ENCODE data around the gene ATP5F1C. TPM values are rescaled to one million over a fixed set of nuclear protein-coding genes. Genes with fewer than 3 reads are reported as not detected.
"Not testable (repeated sequence)": the region's sequence is repeated elsewhere in the genome, so short reads cannot be mapped to it uniquely, and the experiment has no call there.

ATP5F1C gene
- total RNA-seq, 2 experiments from 2014 or later: 281 to 295 TPM

GRCh38 chr10:7773845-7774801 is 13.9 kb upstream of the ATP5F1C start:
- ChIA-PET CTCF (no interaction called here), POLR2A (no interaction called here)
- Mint-ChIP-seq H3K36me3 (peaks cover 40% of the 10 kb centered on the region), H3K4me3 (no peak overlapping the region), H3K4me1 (ENCODE audit: low read depth) (no peaks in the 10 kb centered on the region), H3K9me3 (no peaks in the 10 kb centered on the region), H3K27me3 (no peaks in the 10 kb centered on the region), H3K27ac (no peak overlapping the region)
- intact Hi-C loops (cut with micrococcal nuclease): no loop called here
- DNase-seq: no peak

DNA sequence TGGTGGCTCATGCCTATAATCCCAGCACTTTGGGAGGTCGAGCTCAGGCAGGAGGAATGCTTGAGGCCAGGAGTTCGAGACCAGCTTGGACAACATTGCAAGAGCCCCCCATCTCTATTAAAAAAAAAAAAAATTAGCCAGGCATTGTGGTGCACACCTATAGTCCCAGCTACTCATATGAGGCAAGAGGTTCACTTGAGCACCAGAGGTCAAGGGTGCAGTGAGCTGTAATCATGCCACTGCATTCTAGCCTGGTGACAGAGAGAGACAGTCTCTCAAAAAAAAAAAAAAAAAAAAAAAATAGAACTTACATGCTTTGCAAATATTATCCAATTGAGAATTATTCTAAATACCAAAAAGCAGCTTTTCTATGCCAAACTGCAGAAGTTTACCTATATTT is 11.2 kb upstream of the ATP5F1C start:
- intact Hi-C loops (cut with micrococcal nuclease): no loop called here
- peaks cover 4% of the 10 kb centered on the region for H3K4me1 Mint-ChIP-seq (ENCODE audit: low read depth)
- no peaks in the 10 kb centered on the region for H3K27me3 Mint-ChIP-seq
- H3K4me3 Mint-ChIP-seq: no peak overlapping the region
- H3K27ac Mint-ChIP-seq: no peak overlapping the region
- ChIA-PET CTCF (no interaction called here), POLR2A (interaction anchor here (0.6 kb wide), 1 partner anchor 23 kb away, joined by 5 read pairs; no protein-coding TSS in a partner anchor)
- H3K9me3 Mint-ChIP-seq: no peaks in the 10 kb centered on the region
- peaks cover 49% of the 10 kb centered on the region for H3K36me3 Mint-ChIP-seq
- DNase-seq: no peak

DNA sequence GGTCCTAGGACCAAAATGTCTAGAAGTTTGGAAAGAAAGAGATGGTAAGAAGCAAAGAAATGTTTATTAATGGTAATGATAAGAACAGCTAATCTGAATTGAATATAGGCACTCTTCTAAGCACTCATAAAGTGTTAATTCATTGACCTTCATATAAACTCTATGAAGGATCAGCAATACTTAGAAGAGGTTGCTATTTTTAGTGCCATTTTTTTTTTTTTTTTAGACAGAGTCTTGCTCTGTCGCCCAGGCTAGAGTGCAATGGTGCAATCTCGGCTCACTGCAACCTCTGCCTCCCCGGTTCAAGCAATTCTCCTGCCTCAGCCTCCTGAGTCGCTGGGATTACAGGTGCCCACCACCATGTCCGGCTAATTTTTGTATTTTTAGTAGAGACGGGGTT is 5.8 kb upstream of the ATP5F1C start:
- peaks cover 17% of the 10 kb centered on the region for H3K4me1 Mint-ChIP-seq (ENCODE audit: low read depth)
- peaks cover 28% of the 10 kb centered on the region for H3K36me3 Mint-ChIP-seq
- H3K27ac Mint-ChIP-seq; POLR2A ChIA-PET; H3K9me3 Mint-ChIP-seq; H3K27me3 Mint-ChIP-seq; DNase-seq; CTCF ChIA-PET; intact Hi-C loops (cut with micrococcal nuclease); H3K4me3 Mint-ChIP-seq: not testable (repeated sequence)

GRCh38 chr10:7786430-7786829 is 1.5 kb upstream of the ATP5F1C start:
- Mint-ChIP-seq H3K27me3 (no peaks in the 10 kb centered on the region), H3K27ac (no peak overlapping the region), H3K36me3 (peaks cover 12% of the 10 kb centered on the region), H3K4me3 (no peak overlapping the region), H3K4me1 (ENCODE audit: low read depth) (peaks cover 33% of the 10 kb centered on the region), H3K9me3 (no peaks in the 10 kb centered on the region)
- intact Hi-C loops (cut with micrococcal nuclease): no loop called here
- no peak for DNase-seq
- ChIA-PET CTCF (interaction anchor here (0.6 kb wide), 1 partner anchor 66 kb away, joined by 3 read pairs; no protein-coding TSS in a partner anchor), POLR2A (interaction anchor here (0.6 kb wide), 2 partner anchors 81 to 1471 kb away, joined by 3 read pairs; no protein-coding TSS in a partner anchor)

- peak; percentile 43 for DNase-seq
- no peak overlapping the region for H3K4me3 Mint-ChIP-seq
Measured at GRCh38 chr10:7787150-7787856, 674 bp upstream of the ATP5F1C start.

DNA sequence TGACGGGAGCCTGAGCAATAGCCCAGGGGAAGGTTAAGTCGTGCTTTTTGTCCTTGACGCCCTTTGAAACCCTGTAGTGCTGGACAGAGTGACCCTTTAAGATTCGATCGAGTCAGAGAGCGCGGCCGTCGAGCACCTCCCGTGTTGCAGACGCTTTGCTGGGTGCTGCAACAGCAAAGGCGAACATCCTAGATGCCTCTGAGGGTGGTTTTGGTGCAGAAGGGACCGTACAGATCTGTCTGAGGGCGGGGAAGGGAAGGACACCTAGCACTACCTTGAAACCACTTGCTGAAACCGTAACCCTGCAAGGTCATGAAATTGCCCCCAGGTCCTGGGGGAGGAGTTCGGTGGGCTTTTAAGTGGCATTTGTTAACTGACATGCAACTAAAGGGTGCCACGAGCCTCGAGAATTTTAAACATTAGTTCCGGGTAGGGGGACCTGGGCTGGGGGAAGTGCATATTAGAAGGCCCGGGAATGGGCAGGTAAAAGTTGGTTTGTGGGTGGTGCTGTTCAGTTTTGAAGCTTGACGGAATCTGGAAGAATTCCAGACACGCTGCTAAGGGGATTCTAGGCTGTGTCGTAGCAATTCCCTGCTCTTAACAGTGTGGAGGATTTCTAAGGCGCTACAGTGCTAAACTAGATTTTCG is 786 bp downstream of the ATP5F1C start:
- Mint-ChIP-seq H3K27me3 (no peaks in the 10 kb centered on the region), H3K36me3 (peaks cover 24% of the 10 kb centered on the region), H3K4me3 (no peak overlapping the region), H3K4me1 (ENCODE audit: low read depth) (peaks cover 48% of the 10 kb centered on the region), H3K27ac (no peak overlapping the region), H3K9me3 (no peaks in the 10 kb centered on the region)
- ChIA-PET POLR2A (interaction anchor here (0.8 to 1.7 kb wide), 5 partner anchors 27 to 349 kb away, joined by 3 to 29 read pairs (median 4); partner anchors contain the start of gene TAF3), CTCF (interaction anchor here (1.0 to 1.2 kb wide), 4 partner anchors 29 to 263 kb away, joined by 3 to 4 read pairs (median 3); partner anchors contain the start of gene TAF3)
- no peak for DNase-seq
- intact Hi-C loops (cut with micrococcal nuclease): loop anchor here (1.0 kb wide), 1 partner anchor 30 kb away; the partner anchor contains the start of gene TAF3

More at GRCh38 chr10:7787150-7787856, 674 bp upstream of the ATP5F1C start:
- CTCF ChIA-PET: interaction anchor here (0.6 to 1.2 kb wide), 3 partner anchors 10 to 262 kb away, joined by 3 to 4 read pairs (median 3); partner anchors contain the start of gene TAF3
- intact Hi-C loops (cut with micrococcal nuclease): no loop called here
- POLR2A ChIA-PET: interaction anchor here (0.5 to 1.7 kb wide), 4 partner anchors 28 to 350 kb away, joined by 3 to 29 read pairs (median 4); partner anchors contain the start of gene TAF3
- H3K27me3 Mint-ChIP-seq: no peaks in the 10 kb centered on the region
- H3K4me1 Mint-ChIP-seq (ENCODE audit: low read depth): peaks cover 42% of the 10 kb centered on the region
- H3K27ac Mint-ChIP-seq: no peak overlapping the region
- no peaks in the 10 kb centered on the region for H3K9me3 Mint-ChIP-seq
- peaks cover 20% of the 10 kb centered on the region for H3K36me3 Mint-ChIP-seq

DNA sequence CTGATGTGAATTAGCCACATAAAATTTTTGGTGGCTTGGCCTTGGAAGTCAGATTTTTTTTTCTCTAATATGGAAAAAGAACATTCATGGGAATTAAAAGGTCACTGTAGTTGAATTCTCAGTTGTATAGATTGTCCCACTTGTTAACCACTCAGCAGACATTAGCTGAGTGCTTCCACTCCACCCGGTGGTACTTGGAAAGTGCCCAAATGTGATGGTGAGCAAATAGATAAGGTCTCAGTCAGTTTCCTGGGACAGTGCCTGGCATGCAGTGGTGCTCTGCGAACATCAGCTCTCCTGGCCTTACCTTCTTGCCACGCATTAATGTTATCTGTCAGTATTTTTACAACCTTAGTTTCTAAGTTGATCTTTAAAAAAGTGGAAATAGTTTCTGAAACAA is 1.4 kb downstream of the ATP5F1C start:
- Mint-ChIP-seq H3K9me3 (no peaks in the 10 kb centered on the region), H3K36me3 (peaks cover 24% of the 10 kb centered on the region), H3K4me1 (ENCODE audit: low read depth) (peaks cover 54% of the 10 kb centered on the region), H3K27me3 (no peaks in the 10 kb centered on the region), H3K4me3 (no peak overlapping the region), H3K27ac (no peak overlapping the region)
- CTCF ChIA-PET: interaction anchor here (1.1 kb wide), 1 partner anchor 264 kb away, joined by 3 read pairs; no protein-coding TSS in a partner anchor
- no peak for DNase-seq
- intact Hi-C loops (cut with micrococcal nuclease): no loop called here
- POLR2A ChIA-PET: interaction anchor here (1.3 kb wide), 1 partner anchor 29 kb away, joined by 5 read pairs; the partner anchor contains the start of gene TAF3

- CTCF ChIA-PET: interaction anchor here (0.9 kb wide), 1 partner anchor 14 kb away, joined by 3 read pairs; no protein-coding TSS in a partner anchor
- H3K4me3 Mint-ChIP-seq: no peak overlapping the region
- H3K27me3 Mint-ChIP-seq: no peaks in the 10 kb centered on the region
- H3K9me3 Mint-ChIP-seq: no peaks in the 10 kb centered on the region
- no peak for DNase-seq
- H3K36me3 Mint-ChIP-seq: peaks cover 35% of the 10 kb centered on the region
- POLR2A ChIA-PET: no interaction called here
- H3K4me1 Mint-ChIP-seq (ENCODE audit: low read depth): peaks cover 72% of the 10 kb centered on the region
- H3K27ac Mint-ChIP-seq: peak overlapping the region; percentile 5
- intact Hi-C loops (cut with micrococcal nuclease): no loop called here
Measured at GRCh38 chr10:7792541-7792940, 4.6 kb downstream of the ATP5F1C start.

DNA sequence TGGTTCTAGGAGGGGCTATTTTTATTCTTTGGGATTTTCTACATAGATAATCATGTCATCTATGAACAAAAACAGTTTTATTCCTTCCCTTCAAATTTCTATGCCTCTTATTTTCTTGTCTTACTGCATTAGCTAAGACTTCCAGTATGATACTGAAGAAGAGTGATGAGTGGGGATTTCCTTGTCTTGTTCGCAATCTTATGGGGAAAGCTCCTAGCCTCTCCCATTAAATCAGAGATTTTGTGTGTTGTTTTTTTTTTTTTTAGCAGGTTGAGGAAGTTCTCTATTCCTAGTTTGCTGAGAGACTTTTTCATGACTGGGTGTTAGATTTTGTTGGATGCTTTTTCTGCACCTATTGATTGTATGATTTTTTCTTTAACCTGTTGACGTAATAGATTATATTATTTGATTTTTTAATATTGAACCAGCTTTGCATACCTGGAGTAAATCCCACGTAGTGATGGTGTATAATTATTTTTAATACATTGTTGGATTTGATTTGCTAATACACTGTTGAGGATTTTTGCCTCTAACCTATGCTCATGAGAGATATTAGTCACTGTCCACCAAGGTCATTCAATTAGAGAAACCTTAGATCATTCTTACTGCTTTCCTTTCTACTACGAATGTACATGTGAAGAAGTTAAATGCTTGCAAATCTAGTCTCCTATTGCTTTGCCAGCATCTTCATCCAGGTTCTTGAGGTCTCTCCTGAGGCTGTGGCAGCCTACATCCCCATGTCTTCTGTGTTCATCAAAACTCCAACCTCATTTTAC is 6.5 kb downstream of the ATP5F1C start:
- ChIA-PET POLR2A (no interaction called here), CTCF (no interaction called here)
- Mint-ChIP-seq H3K27me3 (no peaks in the 10 kb centered on the region), H3K36me3 (peaks cover 34% of the 10 kb centered on the region), H3K4me3 (no peak overlapping the region), H3K9me3 (no peaks in the 10 kb centered on the region), H3K4me1 (ENCODE audit: low read depth) (peaks cover 66% of the 10 kb centered on the region), H3K27ac (peak overlapping the region; percentile 13)
- DNase-seq: no peak
- intact Hi-C loops (cut with micrococcal nuclease): no loop called here

DNA sequence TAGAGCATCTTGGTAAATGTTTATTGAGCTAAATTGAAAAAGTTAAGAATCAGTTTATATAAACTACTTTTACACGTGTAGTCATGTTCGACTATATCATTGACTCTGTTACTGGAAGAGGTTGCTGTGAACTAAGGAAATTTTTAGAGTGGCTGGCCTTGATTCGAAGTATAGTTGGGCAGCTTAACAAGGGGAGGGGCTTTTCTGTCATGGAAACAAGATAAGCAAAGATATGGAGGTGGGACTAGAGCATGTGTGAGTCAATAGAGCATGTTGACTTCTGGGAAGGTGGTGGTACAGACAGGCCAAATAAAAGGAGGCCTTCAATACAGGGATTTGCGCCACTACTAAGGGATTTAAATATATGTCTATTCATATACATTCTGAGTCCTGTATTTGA is 7.6 kb downstream of the ATP5F1C start:
- Mint-ChIP-seq H3K27ac (no peak overlapping the region), H3K4me1 (ENCODE audit: low read depth) (peaks cover 59% of the 10 kb centered on the region), H3K9me3 (no peaks in the 10 kb centered on the region), H3K27me3 (no peaks in the 10 kb centered on the region), H3K4me3 (no peak overlapping the region), H3K36me3 (peaks cover 40% of the 10 kb centered on the region)
- ChIA-PET POLR2A (no interaction called here), CTCF (no interaction called here)
- no peak for DNase-seq
- intact Hi-C loops (cut with micrococcal nuclease): no loop called here

- peaks cover 37% of the 10 kb centered on the region for H3K36me3 Mint-ChIP-seq
- H3K9me3 Mint-ChIP-seq: no peaks in the 10 kb centered on the region
- CTCF ChIA-PET: interaction anchor here (1.5 kb wide), 1 partner anchor 10 kb away, joined by 3 read pairs; the partner anchor contains the start of genes ATP5F1C and KIN
- POLR2A ChIA-PET: interaction anchor here (0.6 kb wide), 1 partner anchor 13 kb away, joined by 3 read pairs; no protein-coding TSS in a partner anchor
- H3K27me3 Mint-ChIP-seq: no peaks in the 10 kb centered on the region
- intact Hi-C loops (cut with micrococcal nuclease): no loop called here
- peak; percentile 18 for DNase-seq
- H3K4me3 Mint-ChIP-seq: no peak overlapping the region
- peaks cover 40% of the 10 kb centered on the region for H3K4me1 Mint-ChIP-seq (ENCODE audit: low read depth)
- peak overlapping the region; percentile 28 for H3K27ac Mint-ChIP-seq
Measured at GRCh38 chr10:7797582-7797981, 9.6 kb downstream of the ATP5F1C start.
